Astrocyte (in vitro differentiated cells and primary cell): ENCODE data around the gene HOXA11. TPM values are rescaled to one million over a fixed set of nuclear protein-coding genes. Genes with fewer than 3 reads are reported as not detected.

Experiments used
- DNase-seq: peaks from one replicate; pipeline ENCODE4 v3.0.0-alpha.2; 2010; ENCODE audit warnings: low read depth
- FAIRE-seq: peaks from 2 replicates; lab custom pipeline; 2011; peaks lifted over from hg19 to GRCh38; lab: Jason Lieb, UNC
- H2AFZ ChIP-seq: 2 replicates; pipeline ENCODE4 v1.6.0; 2012; ENCODE audit warnings: low read depth, low read length, inconsistent platforms
- H3K27ac ChIP-seq: 2 replicates; pipeline ENCODE4 v1.5.1; 2011; ENCODE audit warnings: low read depth, low read length, inconsistent platforms
- H3K27me3 ChIP-seq: 2 replicates; pipeline ENCODE4 v1.6.0; 2011; ENCODE audit warnings: low read length, inconsistent platforms; ENCODE audit not compliant: insufficient read depth
- H3K36me3 ChIP-seq: 2 replicates; pipeline ENCODE4 v1.5.1; 2011; ENCODE audit warnings: low read length, inconsistent platforms; ENCODE audit not compliant: insufficient read depth
- H3K4me1 ChIP-seq: 2 replicates; pipeline ENCODE4 v1.5.1; 2011; ENCODE audit warnings: low read length, inconsistent platforms; ENCODE audit not compliant: insufficient read depth
- H3K4me2 ChIP-seq: 2 replicates; pipeline ENCODE4 v1.6.0; 2012; ENCODE audit warnings: low read length, inconsistent platforms
- H3K4me3 ChIP-seq: 2 replicates; pipeline ENCODE4 v1.5.1; 2011; ENCODE audit warnings: low read depth, mild to moderate bottlenecking, low read length, inconsistent platforms; ENCODE audit not compliant: insufficient read depth
- H3K79me2 ChIP-seq: 2 replicates; pipeline ENCODE4 v1.6.0; 2012; ENCODE audit warnings: mild to moderate bottlenecking, low read length, inconsistent platforms; ENCODE audit not compliant: insufficient read depth
- H3K9ac ChIP-seq: 2 replicates; pipeline ENCODE4 v1.6.0; 2012; ENCODE audit warnings: mild to moderate bottlenecking, low read length, inconsistent platforms
- H3K9me3 ChIP-seq: 2 replicates; pipeline ENCODE4 v1.5.1; 2012; ENCODE audit warnings: low read depth, mild to moderate bottlenecking, low read length, inconsistent platforms; ENCODE audit not compliant: insufficient read depth
- H4K20me1 ChIP-seq: 2 replicates; pipeline ENCODE4 v1.6.0; 2012; ENCODE audit warnings: low read length, inconsistent platforms; ENCODE audit not compliant: insufficient read depth
- H3K27ac Mint-ChIP-seq: one replicate; pipeline ENCODE4 v1.8.0; 2021; ENCODE audit warnings: mild to moderate bottlenecking, mixed read lengths; ENCODE audit not compliant: unreplicated experiment
- H3K27me3 Mint-ChIP-seq: one replicate; pipeline ENCODE4 v1.8.0; 2021; ENCODE audit warnings: low read depth, mixed read lengths; ENCODE audit not compliant: unreplicated experiment
- H3K36me3 Mint-ChIP-seq: one replicate; pipeline ENCODE4 v1.8.0; 2021; ENCODE audit warnings: low read depth, mixed read lengths; ENCODE audit not compliant: unreplicated experiment
- H3K4me1 Mint-ChIP-seq: one replicate; pipeline ENCODE4 v1.8.0; 2021; ENCODE audit warnings: low read depth, mixed read lengths; ENCODE audit not compliant: unreplicated experiment
- H3K4me3 Mint-ChIP-seq: one replicate; pipeline ENCODE4 v1.8.0; 2021; ENCODE audit warnings: mild to moderate bottlenecking, moderate library complexity, mixed read lengths; ENCODE audit not compliant: unreplicated experiment
- H3K9me3 Mint-ChIP-seq: one replicate; pipeline ENCODE4 v1.8.0; 2021; ENCODE audit warnings: mild to moderate bottlenecking, mixed read lengths; ENCODE audit not compliant: unreplicated experiment
- CTCF ChIP-seq: IDR thresholded peaks from 2 replicates; pipeline ENCODE4 v1.5.1; 2011; ENCODE audit warnings: low read depth, mild to moderate bottlenecking, inconsistent platforms, low read length, moderate library complexity; ENCODE audit not compliant: insufficient read depth
- EZH2 ChIP-seq: IDR thresholded peaks from 2 replicates; pipeline ENCODE4 v1.6.1; 2012; ENCODE audit warnings: mild to moderate bottlenecking, low read length, inconsistent platforms; ENCODE audit not compliant: insufficient read depth
- total RNA-seq: library from RNA; stranded (reverse); gene quantifications from 2 replicates; pipeline ENCODE4 v1.2.1, GENCODE V29; 2021

Gene HOXA11
- total RNA-seq, 1 donor from 2014 or later, result not detected

- H3K4me3 Mint-ChIP-seq, result no peak overlapping the region
- H3K27me3 Mint-ChIP-seq, result peaks cover 89% of the 10 kb centered on the region
These were observed 39.7 kb downstream of the HOXA11 start for GRCh38 chr7:27145165-27145913.

GRCh38 chr7:27144781-27145164, 40.3 kb downstream of the HOXA11 start:
- Histone ChIP-seq H3K9me3 (peaks cover 18% of the 10 kb centered on the region), H3K36me3 (no peaks in the 10 kb centered on the region), H3K4me3 (no peak overlapping the region), H3K27me3 (peaks cover 97% of the 10 kb centered on the region), H3K9ac (no peak overlapping the region), H2AFZ (no peak overlapping the region), H3K4me1 (no peaks in the 10 kb centered on the region), H3K4me2 (peak overlapping the region; percentile 33), H4K20me1 (peaks cover 2% of the 10 kb centered on the region), H3K27ac (no peak overlapping the region), H3K79me2 (no peaks in the 10 kb centered on the region)
- FAIRE-seq (no peak), DNase-seq (no peak)
- Mint-ChIP-seq H3K27me3 (peaks cover 89% of the 10 kb centered on the region), H3K27ac (no peak overlapping the region), H3K36me3 (peaks cover 3% of the 10 kb centered on the region), H3K4me1 (no peaks in the 10 kb centered on the region), H3K4me3 (no peak overlapping the region), H3K9me3 (peaks cover 52% of the 10 kb centered on the region)
- no peak for TF ChIP-seq CTCF
- no peak for TF ChIP-seq EZH2

More at GRCh38 chr7:27145165-27145913, 39.7 kb downstream of the HOXA11 start:
- H3K79me2 ChIP-seq, result no peaks in the 10 kb centered on the region
- no peak for FAIRE-seq
- H3K36me3 ChIP-seq, result no peaks in the 10 kb centered on the region
- no peaks in the 10 kb centered on the region for H3K4me1 ChIP-seq
- H4K20me1 ChIP-seq, result peaks cover 2% of the 10 kb centered on the region
- Mint-ChIP-seq H3K4me1 (no peaks in the 10 kb centered on the region), H3K36me3 (peaks cover 3% of the 10 kb centered on the region), H3K9me3 (peaks cover 52% of the 10 kb centered on the region), H3K27ac (no peak overlapping the region)
- no peak for TF ChIP-seq CTCF
- peak; percentile 79 for TF ChIP-seq EZH2
- no peak overlapping the region for H2AFZ ChIP-seq
- DNase-seq, result no peak
- no peak overlapping the region for H3K27ac ChIP-seq
- peaks cover 18% of the 10 kb centered on the region for H3K9me3 ChIP-seq
- no peak overlapping the region for H3K9ac ChIP-seq
- peak overlapping the region; percentile 33 for H3K4me2 ChIP-seq
- no peak overlapping the region for H3K4me3 ChIP-seq
- peaks cover 96% of the 10 kb centered on the region for H3K27me3 ChIP-seq
